SK-N-SH treated with all-trans-retinoic acid at 6 μM for 48 hours (cell line): ENCODE measurements around the gene RB1.
"Not testable (repeated sequence)": the region's sequence is repeated elsewhere in the genome, so short reads cannot be mapped to it uniquely, and the experiment has no call there.

Source experiments
- ATAC-seq: fragments of 200-7000 bp; cut with Tn5 transposase; 3 replicates; pipeline ENCODE4 v1.9.1; 2020; ENCODE audit warnings: mild to moderate bottlenecking, moderate library complexity
- BACH2 ChIP-seq: fragments of 250-450 bp; sonication (Bioruptor Pico); IDR thresholded peaks from 2 replicates; pipeline ENCODE4 v1.9.0; 2021; ENCODE audit warnings: mild to moderate bottlenecking, borderline replicate concordance
- CSDC2 ChIP-seq: fragments of 250-450 bp; sonication (Bioruptor Pico); IDR thresholded peaks from 2 replicates; pipeline ENCODE4 v1.5.0; 2020; ENCODE audit warnings: mild to moderate bottlenecking, moderate library complexity
- GLIS3 ChIP-seq: fragments of 250-450 bp; sonication (Bioruptor Pico); IDR thresholded peaks from 2 replicates; pipeline ENCODE4 v1.5.0; 2020; ENCODE audit warnings: mild to moderate bottlenecking, moderate library complexity
- ISL1 ChIP-seq: fragments of 250-450 bp; sonication (Bioruptor Pico); IDR thresholded peaks from 2 replicates; pipeline ENCODE4 v2.1.2; 2022; ENCODE audit warnings: mild to moderate bottlenecking, moderate library complexity
- OSR1 ChIP-seq: fragments of 250-450 bp; sonication (Bioruptor Pico); IDR thresholded peaks from 2 replicates; pipeline ENCODE4 v1.8.0; 2022; ENCODE audit warnings: moderate library complexity, mild to moderate bottlenecking, inconsistent platforms
- PATZ1 ChIP-seq: fragments of 250-450 bp; sonication (Bioruptor Pico); IDR thresholded peaks from 2 replicates; pipeline ENCODE4 v1.8.0; 2020; ENCODE audit warnings: mild to moderate bottlenecking, moderate library complexity, borderline replicate concordance
- PPARA ChIP-seq: fragments of 250-450 bp; sonication (Bioruptor Pico); IDR thresholded peaks from 2 replicates; pipeline ENCODE4 v1.5.0; 2020; ENCODE audit warnings: mild to moderate bottlenecking, borderline replicate concordance
- RARB ChIP-seq: fragments of 250-450 bp; sonication (Bioruptor Pico); IDR thresholded peaks from 2 replicates; pipeline ENCODE4 v1.8.0; 2021; ENCODE audit warnings: mild to moderate bottlenecking, moderate library complexity
- SNAI2 ChIP-seq: fragments of 250-450 bp; sonication (Bioruptor Pico); IDR thresholded peaks from 2 replicates; pipeline ENCODE4 v1.5.0; 2020; ENCODE audit warnings: mild to moderate bottlenecking, moderate library complexity
- TCF4 ChIP-seq: fragments of 250-450 bp; sonication (Bioruptor Pico); IDR thresholded peaks from 2 replicates; pipeline ENCODE4 v1.8.0; 2021; ENCODE audit warnings: mild to moderate bottlenecking, moderate library complexity, borderline replicate concordance
- TOX ChIP-seq: fragments of 250-450 bp; sonication (Bioruptor Pico); IDR thresholded peaks from 2 replicates; pipeline ENCODE4 v1.8.0; 2021; ENCODE audit warnings: mild to moderate bottlenecking, moderate library complexity, borderline replicate concordance
- TSHZ2 ChIP-seq: fragments of 250-450 bp; sonication (Bioruptor Pico); IDR thresholded peaks from 2 replicates; pipeline ENCODE4 v1.5.0; 2020; ENCODE audit warnings: mild to moderate bottlenecking, moderate library complexity
- ZC3H10 ChIP-seq: fragments of 250-450 bp; sonication (Bioruptor Pico); IDR thresholded peaks from 2 replicates; pipeline ENCODE4 v1.5.1; 2021; ENCODE audit warnings: mild to moderate bottlenecking, moderate library complexity
- ZFP3 ChIP-seq: fragments of 250-450 bp; sonication (Bioruptor Pico); IDR thresholded peaks from 2 replicates; pipeline ENCODE4 v1.5.0; 2020; ENCODE audit warnings: mild to moderate bottlenecking, moderate library complexity
- ZFP30 ChIP-seq: fragments of 450-650 bp; formaldehyde crosslinking; IDR thresholded peaks from 2 replicates; pipeline ENCODE4 v1.5.0; 2022; ENCODE audit warnings: mild to moderate bottlenecking, moderate library complexity
- ZNF70 ChIP-seq: fragments of 450-650 bp; formaldehyde crosslinking; IDR thresholded peaks from 2 replicates; pipeline ENCODE4 v1.5.0; 2020; ENCODE audit warnings: mild to moderate bottlenecking, moderate library complexity
- ZNF8 ChIP-seq: fragments of 450-650 bp; formaldehyde crosslinking; IDR thresholded peaks from 2 replicates; pipeline ENCODE4 v1.5.0; 2020; ENCODE audit warnings: mild to moderate bottlenecking, moderate library complexity
- TF ChIP-seq, protein P1 (sequence below): fragments of 250-450 bp; sonication (Bioruptor Pico); IDR thresholded peaks from 2 replicates; pipeline ENCODE4 v1.5.1; 2020; ENCODE audit warnings: low read depth, mild to moderate bottlenecking, moderate library complexity
- TF ChIP-seq, protein P2 (sequence below): fragments of 250-450 bp; sonication (Bioruptor Pico); IDR thresholded peaks from 2 replicates; pipeline ENCODE4 v1.8.0; 2021; ENCODE audit warnings: low read depth, mild to moderate bottlenecking, moderate library complexity, borderline replicate concordance
- TF ChIP-seq, protein P3 (sequence below): fragments of 250-450 bp; sonication (Bioruptor Pico); IDR thresholded peaks from 2 replicates; pipeline ENCODE4 v1.5.1; 2021; ENCODE audit warnings: mild to moderate bottlenecking, moderate library complexity

The RB1 gene

DNA sequence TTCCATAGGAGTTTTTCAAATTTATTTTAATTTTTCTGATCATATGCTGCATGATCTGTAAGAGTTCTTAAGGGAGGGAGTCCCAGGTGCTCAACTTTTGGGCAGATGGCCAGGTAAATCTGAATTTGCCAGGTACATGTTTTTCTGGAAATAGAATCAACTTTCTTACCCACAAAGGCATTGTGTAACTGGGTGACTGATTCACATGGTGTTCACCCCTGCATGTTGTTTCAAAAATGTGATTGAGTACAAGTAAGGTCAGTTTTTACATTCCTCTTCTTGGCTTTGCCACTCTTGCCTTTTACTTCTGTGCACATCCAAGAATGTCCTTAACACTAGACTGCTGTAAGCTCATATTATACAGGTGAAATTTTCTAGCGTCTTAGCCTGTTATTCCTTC, 30.4 kb downstream of the RB1 start:
- no peak for ATAC-seq
- TF ChIP-seq, protein P1, sequence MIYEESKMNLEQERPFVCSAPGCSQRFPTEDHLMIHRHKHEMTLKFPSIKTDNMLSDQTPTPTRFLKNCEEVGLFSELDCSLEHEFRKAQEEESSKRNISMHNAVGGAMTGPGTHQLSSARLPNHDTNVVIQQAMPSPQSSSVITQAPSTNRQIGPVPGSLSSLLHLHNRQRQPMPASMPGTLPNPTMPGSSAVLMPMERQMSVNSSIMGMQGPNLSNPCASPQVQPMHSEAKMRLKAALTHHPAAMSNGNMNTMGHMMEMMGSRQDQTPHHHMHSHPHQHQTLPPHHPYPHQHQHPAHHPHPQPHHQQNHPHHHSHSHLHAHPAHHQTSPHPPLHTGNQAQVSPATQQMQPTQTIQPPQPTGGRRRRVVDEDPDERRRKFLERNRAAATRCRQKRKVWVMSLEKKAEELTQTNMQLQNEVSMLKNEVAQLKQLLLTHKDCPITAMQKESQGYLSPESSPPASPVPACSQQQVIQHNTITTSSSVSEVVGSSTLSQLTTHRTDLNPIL, result no peak
- TF ChIP-seq PATZ1 (CRISPR knock-in tag) (no peak), TSHZ2 (CRISPR knock-in tag) (no peak), BACH2 (CRISPR knock-in tag) (no peak), ZNF8 (no peak), ISL1 (CRISPR knock-in tag) (no peak), OSR1 (no peak), SNAI2 (CRISPR knock-in tag) (no peak), GLIS3 (no peak), RARB (CRISPR knock-in tag) (no peak), TCF4 (no peak), PPARA (CRISPR knock-in tag) (no peak), ZFP3 (CRISPR knock-in tag) (no peak), ZC3H10 (no peak)
- TF ChIP-seq, protein P2, sequence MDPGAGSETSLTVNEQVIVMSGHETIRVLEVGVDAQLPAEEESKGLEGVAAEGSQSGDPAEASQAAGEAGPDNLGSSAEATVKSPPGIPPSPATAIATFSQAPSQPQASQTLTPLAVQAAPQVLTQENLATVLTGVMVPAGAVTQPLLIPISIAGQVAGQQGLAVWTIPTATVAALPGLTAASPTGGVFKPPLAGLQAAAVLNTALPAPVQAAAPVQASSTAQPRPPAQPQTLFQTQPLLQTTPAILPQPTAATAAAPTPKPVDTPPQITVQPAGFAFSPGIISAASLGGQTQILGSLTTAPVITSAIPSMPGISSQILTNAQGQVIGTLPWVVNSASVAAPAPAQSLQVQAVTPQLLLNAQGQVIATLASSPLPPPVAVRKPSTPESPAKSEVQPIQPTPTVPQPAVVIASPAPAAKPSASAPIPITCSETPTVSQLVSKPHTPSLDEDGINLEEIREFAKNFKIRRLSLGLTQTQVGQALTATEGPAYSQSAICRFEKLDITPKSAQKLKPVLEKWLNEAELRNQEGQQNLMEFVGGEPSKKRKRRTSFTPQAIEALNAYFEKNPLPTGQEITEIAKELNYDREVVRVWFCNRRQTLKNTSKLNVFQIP (CRISPR knock-in tag), result no peak
- TF ChIP-seq, protein P3, sequence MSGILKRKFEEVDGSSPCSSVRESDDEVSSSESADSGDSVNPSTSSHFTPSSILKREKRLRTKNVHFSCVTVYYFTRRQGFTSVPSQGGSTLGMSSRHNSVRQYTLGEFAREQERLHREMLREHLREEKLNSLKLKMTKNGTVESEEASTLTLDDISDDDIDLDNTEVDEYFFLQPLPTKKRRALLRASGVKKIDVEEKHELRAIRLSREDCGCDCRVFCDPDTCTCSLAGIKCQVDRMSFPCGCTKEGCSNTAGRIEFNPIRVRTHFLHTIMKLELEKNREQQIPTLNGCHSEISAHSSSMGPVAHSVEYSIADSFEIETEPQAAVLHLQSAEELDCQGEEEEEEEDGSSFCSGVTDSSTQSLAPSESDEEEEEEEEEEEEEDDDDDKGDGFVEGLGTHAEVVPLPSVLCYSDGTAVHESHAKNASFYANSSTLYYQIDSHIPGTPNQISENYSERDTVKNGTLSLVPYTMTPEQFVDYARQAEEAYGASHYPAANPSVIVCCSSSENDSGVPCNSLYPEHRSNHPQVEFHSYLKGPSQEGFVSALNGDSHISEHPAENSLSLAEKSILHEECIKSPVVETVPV (CRISPR knock-in tag), result no peak

DNA sequence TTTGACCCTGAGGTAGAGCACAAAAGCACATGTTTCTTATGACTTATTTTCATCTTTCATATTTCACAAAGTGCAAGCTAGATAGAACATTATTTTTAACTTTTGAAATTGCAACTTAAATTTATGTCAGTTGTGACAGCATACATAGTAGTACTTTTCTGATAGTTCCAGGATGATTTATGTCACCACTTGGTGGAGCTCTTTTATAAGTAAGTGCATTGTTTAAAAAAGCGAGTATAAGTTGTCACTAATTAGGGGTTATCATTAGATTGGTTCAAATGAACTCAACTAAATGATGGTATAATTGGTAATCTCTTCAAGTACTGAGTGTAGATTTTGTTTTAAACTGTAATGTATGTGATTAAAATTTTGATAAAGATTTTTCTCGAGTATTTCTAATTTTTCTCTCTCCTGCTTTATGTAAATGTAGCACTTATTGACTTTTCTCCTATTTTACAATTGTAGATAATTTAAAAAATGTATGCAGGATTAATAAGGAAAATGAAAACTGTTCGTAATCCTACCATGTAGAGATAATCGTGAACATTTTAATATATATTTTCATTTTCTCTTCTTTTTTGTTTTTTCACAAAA, 31.1 kb downstream of the RB1 start:
- ATAC-seq, result peak; percentile 57

GRCh38 chr13:48339198-48339597, 35.6 kb downstream of the RB1 start:
- not testable (repeated sequence) for ATAC-seq

More for the DNA sequence above, 31.1 kb downstream of the RB1 start:
- TF ChIP-seq TOX (CRISPR knock-in tag) (no peak), ZFP30 (CRISPR knock-in tag) (no peak), ZNF70 (CRISPR knock-in tag) (no peak), SNAI2 (CRISPR knock-in tag) (no peak), CSDC2 (CRISPR knock-in tag) (no peak), ZC3H10 (no peak), OSR1 (no peak), ZFP3 (CRISPR knock-in tag) (no peak), TCF4 (no peak)
- TF ChIP-seq, protein P1, result no peak
